ENCODE results near the gene ESRRA. TPM values are rescaled to one million over a fixed set of nuclear protein-coding genes. Genes with fewer than 3 reads are reported as not detected.

The ESRRA gene
- total RNA-seq, 4 donors from 2014 or later, result 65.0 to 93.6 (median 74.3) TPM

DNA sequence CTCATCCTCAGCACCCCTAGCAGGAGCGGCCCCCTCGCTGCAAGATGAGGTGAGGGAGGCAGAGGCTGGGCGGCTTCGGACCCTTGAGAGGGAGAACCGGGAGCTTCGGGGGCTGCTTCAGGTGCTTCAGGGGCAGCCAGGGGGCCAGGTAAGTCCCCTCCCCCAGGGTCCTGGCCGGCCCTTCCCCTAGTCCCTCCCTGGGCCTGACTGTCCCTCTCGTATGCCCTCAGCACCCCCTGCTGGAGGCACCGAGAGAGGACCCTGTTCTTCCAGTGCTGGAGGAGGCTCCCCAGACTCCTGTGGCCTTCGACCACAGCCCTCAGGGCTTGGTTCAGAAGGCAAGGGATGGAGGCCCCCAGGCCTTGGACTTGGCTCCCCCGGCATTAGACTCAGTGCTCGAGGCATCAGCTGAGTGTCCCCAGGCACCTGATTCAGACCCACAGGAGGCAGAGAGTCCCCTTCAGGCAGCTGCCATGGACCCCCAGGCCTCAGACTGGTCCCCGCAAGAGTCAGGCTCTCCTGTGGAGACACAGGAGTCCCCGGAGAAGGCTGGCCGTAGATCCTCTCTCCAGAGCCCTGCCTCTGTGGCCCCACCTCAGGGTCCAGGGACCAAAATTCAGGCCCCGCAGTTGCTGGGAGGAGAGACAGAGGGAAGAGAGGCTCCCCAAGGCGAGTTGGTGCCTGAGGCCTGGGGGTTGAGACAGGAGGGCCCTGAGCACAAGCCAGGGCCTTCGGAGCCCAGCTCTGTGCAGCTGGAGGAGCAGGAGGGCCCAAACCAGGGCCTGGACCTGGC is 38.6 kb downstream of the ESRRA start:
- WGBS, result 82% methylated on average over 10 of the region's 18 CpGs
- Histone ChIP-seq H3K9me3 (no peaks in the 10 kb centered on the region), H3K4me3 (no peak overlapping the region), H3K4me1 (peaks cover 28% of the 10 kb centered on the region), H3K27ac (no peak overlapping the region), H3K36me3 (no peaks in the 10 kb centered on the region), H3K27me3 (no peaks in the 10 kb centered on the region)
- no peak for DNase-seq (ENCODE audit: low spot score in 2 of 2)
- TF ChIP-seq POLR2A (IDR thresholded peaks at IDR 0.05) (no peak), EP300 (IDR thresholded peaks at IDR 0.05) (no peak), POLR2AphosphoS5 (IDR thresholded peaks at IDR 0.05) (no peak)
- TF ChIP-seq, protein P1, sequence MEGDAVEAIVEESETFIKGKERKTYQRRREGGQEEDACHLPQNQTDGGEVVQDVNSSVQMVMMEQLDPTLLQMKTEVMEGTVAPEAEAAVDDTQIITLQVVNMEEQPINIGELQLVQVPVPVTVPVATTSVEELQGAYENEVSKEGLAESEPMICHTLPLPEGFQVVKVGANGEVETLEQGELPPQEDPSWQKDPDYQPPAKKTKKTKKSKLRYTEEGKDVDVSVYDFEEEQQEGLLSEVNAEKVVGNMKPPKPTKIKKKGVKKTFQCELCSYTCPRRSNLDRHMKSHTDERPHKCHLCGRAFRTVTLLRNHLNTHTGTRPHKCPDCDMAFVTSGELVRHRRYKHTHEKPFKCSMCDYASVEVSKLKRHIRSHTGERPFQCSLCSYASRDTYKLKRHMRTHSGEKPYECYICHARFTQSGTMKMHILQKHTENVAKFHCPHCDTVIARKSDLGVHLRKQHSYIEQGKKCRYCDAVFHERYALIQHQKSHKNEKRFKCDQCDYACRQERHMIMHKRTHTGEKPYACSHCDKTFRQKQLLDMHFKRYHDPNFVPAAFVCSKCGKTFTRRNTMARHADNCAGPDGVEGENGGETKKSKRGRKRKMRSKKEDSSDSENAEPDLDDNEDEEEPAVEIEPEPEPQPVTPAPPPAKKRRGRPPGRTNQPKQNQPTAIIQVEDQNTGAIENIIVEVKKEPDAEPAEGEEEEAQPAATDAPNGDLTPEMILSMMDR (IDR thresholded peaks at IDR 0.05), result no peak

DNA sequence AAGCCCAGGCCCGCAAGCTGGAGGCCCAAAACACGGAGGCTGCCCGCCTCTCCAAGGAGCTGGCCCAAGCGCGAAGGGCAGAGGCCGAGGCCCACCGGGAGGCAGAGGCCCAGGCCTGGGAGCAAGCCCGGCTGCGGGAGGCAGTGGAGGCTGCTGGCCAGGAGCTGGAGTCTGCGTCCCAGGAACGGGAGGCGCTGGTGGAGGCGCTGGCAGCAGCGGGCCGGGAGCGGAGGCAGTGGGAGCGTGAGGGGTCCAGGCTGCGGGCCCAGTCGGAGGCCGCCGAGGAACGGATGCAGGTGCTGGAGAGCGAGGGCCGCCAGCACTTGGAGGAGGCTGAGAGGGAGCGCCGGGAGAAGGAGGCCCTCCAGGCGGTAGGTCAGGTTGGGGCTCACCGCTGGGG is 39.5 kb downstream of the ESRRA start:
- H3K27me3 ChIP-seq, result no peaks in the 10 kb centered on the region
- no peak overlapping the region for H3K4me3 ChIP-seq
- no peaks in the 10 kb centered on the region for H3K9me3 ChIP-seq
- H3K4me1 ChIP-seq, result peaks cover 31% of the 10 kb centered on the region
- H3K36me3 ChIP-seq, result no peaks in the 10 kb centered on the region
- no peak overlapping the region for H3K27ac ChIP-seq
- no peak for DNase-seq (ENCODE audit: low spot score in 2 of 2)
- WGBS, result 94% methylated on average over 21 of the region's 28 CpGs
- TF ChIP-seq EP300 (IDR thresholded peaks at IDR 0.05) (no peak), POLR2AphosphoS5 (IDR thresholded peaks at IDR 0.05) (no peak), POLR2A (IDR thresholded peaks at IDR 0.05) (no peak)
- TF ChIP-seq, protein P1 (IDR thresholded peaks at IDR 0.05), result no peak

DNA sequence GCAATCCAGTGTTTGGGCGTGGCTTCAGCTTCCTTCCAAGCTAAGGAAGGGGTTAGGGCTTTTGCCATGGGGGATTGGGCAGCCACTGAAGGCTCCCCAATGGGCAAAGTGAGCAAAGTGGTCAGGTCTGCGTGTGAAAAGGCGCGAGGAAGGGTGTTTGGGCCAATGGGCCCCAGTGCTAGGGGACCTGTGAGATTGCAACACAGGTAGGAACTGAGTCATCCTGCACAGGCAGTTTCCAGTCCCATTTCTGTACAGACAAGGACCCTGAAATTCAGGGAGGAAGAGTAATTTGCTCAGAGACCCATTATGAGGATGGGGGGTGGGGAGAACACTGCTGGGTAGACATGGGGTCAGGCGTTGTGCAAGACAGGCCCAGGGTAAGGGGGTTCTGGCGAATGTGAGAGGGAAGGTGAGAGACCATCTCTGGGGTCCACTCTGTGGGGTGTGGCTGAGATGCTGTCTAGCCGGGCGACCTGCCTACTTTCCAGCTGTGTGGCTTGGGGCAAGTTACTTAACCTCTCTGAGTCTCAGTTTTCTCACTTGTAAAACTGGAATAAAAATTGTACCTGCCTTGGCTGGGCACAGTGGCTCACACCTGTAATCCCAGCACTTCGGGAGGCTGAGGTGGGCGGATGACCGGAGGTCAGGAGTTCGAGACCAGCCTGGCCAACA is 42.0 kb downstream of the ESRRA start:
- no peak for DNase-seq (ENCODE audit: low spot score in 2 of 2)
- Histone ChIP-seq H3K4me3 (no peak overlapping the region), H3K9me3 (no peaks in the 10 kb centered on the region), H3K36me3 (no peaks in the 10 kb centered on the region), H3K4me1 (peaks cover 23% of the 10 kb centered on the region), H3K27ac (no peak overlapping the region), H3K27me3 (no peaks in the 10 kb centered on the region)
- TF ChIP-seq POLR2AphosphoS5 (IDR thresholded peaks at IDR 0.05) (no peak), POLR2A (IDR thresholded peaks at IDR 0.05) (no peak), EP300 (IDR thresholded peaks at IDR 0.05) (no peak)
- TF ChIP-seq, protein P1 (IDR thresholded peaks at IDR 0.05), result no peak
- WGBS, result 84% methylated on average over 12 of the region's 12 CpGs

DNA sequence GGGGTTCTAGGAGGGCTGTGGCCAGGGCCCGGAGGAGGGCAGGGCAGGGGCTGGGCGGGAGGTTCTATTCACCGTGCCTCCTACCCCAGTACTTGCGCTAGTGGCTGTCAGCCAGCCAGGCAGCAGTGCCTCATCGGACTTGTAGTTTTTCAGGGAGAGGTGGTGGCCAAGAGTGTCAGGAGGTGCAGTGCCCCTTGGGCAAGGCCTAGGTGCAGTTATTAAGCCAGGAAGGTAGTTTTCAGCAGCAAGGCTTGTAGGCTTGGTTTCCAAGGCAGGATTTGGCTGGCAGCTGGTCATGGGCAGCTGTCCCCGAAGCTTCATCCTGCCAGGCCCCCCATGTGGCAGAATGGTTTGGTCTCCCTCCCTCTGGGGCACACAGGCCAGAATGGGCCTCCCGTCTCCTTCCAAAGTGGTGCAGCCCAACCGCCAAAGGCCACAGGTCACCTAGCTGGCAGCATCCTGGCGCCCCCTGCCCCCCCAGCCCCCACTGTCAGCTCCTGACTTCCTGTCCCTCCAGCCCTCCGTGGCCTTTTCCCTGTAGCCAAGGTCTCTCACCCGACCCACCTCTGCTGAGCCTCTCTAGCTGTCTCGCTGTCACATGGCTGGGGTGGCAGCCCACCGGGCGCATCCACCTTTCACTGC is 43.2 kb downstream of the ESRRA start:
- Histone ChIP-seq H3K4me3 (no peak overlapping the region), H3K27ac (no peak overlapping the region), H3K4me1 (peaks cover 13% of the 10 kb centered on the region), H3K36me3 (no peaks in the 10 kb centered on the region), H3K9me3 (no peaks in the 10 kb centered on the region), H3K27me3 (no peaks in the 10 kb centered on the region)
- TF ChIP-seq POLR2A (IDR thresholded peaks at IDR 0.05) (no peak), POLR2AphosphoS5 (IDR thresholded peaks at IDR 0.05) (no peak), EP300 (IDR thresholded peaks at IDR 0.05) (no peak)
- TF ChIP-seq, protein P1 (IDR thresholded peaks at IDR 0.05), result no peak
- no peak for DNase-seq (ENCODE audit: low spot score in 2 of 2)
- WGBS, result 67% methylated on average over 14 of the region's 14 CpGs

DNA sequence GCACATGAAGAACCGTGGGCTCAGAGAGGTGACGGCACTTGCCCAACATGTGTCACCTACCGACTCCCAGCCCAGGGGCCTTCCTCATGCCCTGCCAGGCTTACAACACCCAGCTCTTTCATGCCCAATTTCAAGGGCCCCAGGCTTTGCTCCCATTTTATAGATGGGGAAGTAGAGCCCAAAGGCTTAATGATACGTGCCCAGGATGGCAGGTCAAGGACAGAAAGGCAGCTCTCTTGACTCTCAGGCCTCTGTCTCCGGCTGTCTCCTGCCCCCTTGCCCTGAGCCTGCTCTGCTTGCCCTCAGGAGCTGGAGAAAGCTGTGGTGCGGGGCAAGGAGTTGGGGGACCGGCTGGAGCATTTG is 43.7 kb downstream of the ESRRA start:
- DNase-seq (ENCODE audit: low spot score in 2 of 2), result no peak
- no peaks in the 10 kb centered on the region for H3K36me3 ChIP-seq
- H3K4me3 ChIP-seq, result no peak overlapping the region
- H3K4me1 ChIP-seq, result peaks cover 12% of the 10 kb centered on the region
- no peak overlapping the region for H3K27ac ChIP-seq
- WGBS, result 90% methylated on average over 5 of the region's 7 CpGs
- TF ChIP-seq, protein P1 (IDR thresholded peaks at IDR 0.05), result no peak
- TF ChIP-seq EP300 (IDR thresholded peaks at IDR 0.05), result no peak
- no peak for TF ChIP-seq POLR2AphosphoS5 (IDR thresholded peaks at IDR 0.05)
- TF ChIP-seq POLR2A (IDR thresholded peaks at IDR 0.05), result no peak
- H3K9me3 ChIP-seq, result no peaks in the 10 kb centered on the region
- no peaks in the 10 kb centered on the region for H3K27me3 ChIP-seq

Measured in suprapubic skin (tissue), 4 donors.